Measurements from ENCODE around the gene KIF5B. TPM values are rescaled to one million over a fixed set of nuclear protein-coding genes. Genes with fewer than 3 reads are reported as not detected.

The KIF5B gene
- total and polyA plus RNA-seq, 2 of the 4 experiments (the other 2 are of a cell fraction), result 33.5 to 68.5 TPM

GRCh38 chr10:32005050-32005449 is 51.2 kb downstream of the KIF5B start:
- POLR2A ChIA-PET (ENCODE audit: unreplicated experiment), result no interaction called here

More at GRCh38 chr10:32005050-32005449, 51.2 kb downstream of the KIF5B start:
- no peak overlapping the region for H2AK9ac ChIP-seq (replicated peaks; ENCODE audit: low read depth, low read length, poor library complexity)
- no peak overlapping the region for H3K4ac ChIP-seq (ENCODE audit: low read depth, low read length)
- no peak overlapping the region for H3K18ac ChIP-seq (ENCODE audit: low read depth, low read length)
- no peak overlapping the region for H3K56ac ChIP-seq (ENCODE audit: extremely low read depth, insufficient read depth, low read length)
- H3K4me1 ChIP-seq (ENCODE audit: control insufficient read depth, insufficient read depth, low read length), result no peaks in the 10 kb centered on the region
- no peak overlapping the region for H3K23ac ChIP-seq (ENCODE audit: low read depth, low read length)
- no peak overlapping the region for H3K14ac ChIP-seq (replicated peaks; ENCODE audit: low read depth, low read length)
- no peak overlapping the region for H4K8ac ChIP-seq (ENCODE audit: low read depth in 2 of 2, low read length in 2 of 2)
- no peak for TF ChIP-seq RFX5 (IDR thresholded peaks at IDR 0.05; ENCODE audit: low read depth, low read length)
- TF ChIP-seq BHLHE40 (IDR thresholded peaks at IDR 0.05; ENCODE audit: low read depth, low read length), result no peak
- TF ChIP-seq, protein P1, sequence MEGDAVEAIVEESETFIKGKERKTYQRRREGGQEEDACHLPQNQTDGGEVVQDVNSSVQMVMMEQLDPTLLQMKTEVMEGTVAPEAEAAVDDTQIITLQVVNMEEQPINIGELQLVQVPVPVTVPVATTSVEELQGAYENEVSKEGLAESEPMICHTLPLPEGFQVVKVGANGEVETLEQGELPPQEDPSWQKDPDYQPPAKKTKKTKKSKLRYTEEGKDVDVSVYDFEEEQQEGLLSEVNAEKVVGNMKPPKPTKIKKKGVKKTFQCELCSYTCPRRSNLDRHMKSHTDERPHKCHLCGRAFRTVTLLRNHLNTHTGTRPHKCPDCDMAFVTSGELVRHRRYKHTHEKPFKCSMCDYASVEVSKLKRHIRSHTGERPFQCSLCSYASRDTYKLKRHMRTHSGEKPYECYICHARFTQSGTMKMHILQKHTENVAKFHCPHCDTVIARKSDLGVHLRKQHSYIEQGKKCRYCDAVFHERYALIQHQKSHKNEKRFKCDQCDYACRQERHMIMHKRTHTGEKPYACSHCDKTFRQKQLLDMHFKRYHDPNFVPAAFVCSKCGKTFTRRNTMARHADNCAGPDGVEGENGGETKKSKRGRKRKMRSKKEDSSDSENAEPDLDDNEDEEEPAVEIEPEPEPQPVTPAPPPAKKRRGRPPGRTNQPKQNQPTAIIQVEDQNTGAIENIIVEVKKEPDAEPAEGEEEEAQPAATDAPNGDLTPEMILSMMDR (conservative IDR thresholded peaks at IDR 0.05; ENCODE audit: low read depth, low read length), result peak; percentile 58
- no peak for TF ChIP-seq RCOR1 (IDR thresholded peaks at IDR 0.05; ENCODE audit: insufficient replicate concordance, low read length)
- peak; percentile 64 for TF ChIP-seq RAD21 (IDR thresholded peaks at IDR 0.05; ENCODE audit: low read length)
- TF ChIP-seq SMC3 (IDR thresholded peaks at IDR 0.05; ENCODE audit: low read depth, low read length), result peak; percentile 70
- BruUV-seq (replicated peaks), result no TSS peak
- peak; percentile 53 for DNase-seq
- H2AK5ac ChIP-seq (ENCODE audit: low read depth, low read length), result no peak overlapping the region
- H4K20me1 ChIP-seq (ENCODE audit: insufficient read depth, low read length), result peaks cover 4% of the 10 kb centered on the region; the same call in 1 of the 2 replicates
- peaks cover 0 to 11% of the 10 kb centered on the region in 2 experiments; a peak in 1 of 4 replicates for H3K79me1 ChIP-seq (ENCODE audit: low read depth in 1 of 2, low read length in 2 of 2)
- H3K9ac ChIP-seq (ENCODE audit: low read depth, low read length), result no peak overlapping the region
- no peak overlapping the region for H4K91ac ChIP-seq (ENCODE audit: insufficient read depth, low read depth, low read length)
- H3K36me3 ChIP-seq (ENCODE audit: control insufficient read depth, insufficient read depth, low read length), result peaks cover 14% of the 10 kb centered on the region
- CTCF ChIA-PET, result interaction anchor here (0.8 kb wide), 1 partner anchor 143 kb away, joined by 5 read pairs; no protein-coding TSS in a partner anchor
- no peak overlapping the region for H3K27ac ChIP-seq (ENCODE audit: insufficient read depth, low read length)
- in situ Hi-C loops (cut with MboI; ENCODE audit: low sequenced_read_pairs) (loop anchor here (5.0 kb wide), 1 partner anchor 148 kb away; no protein-coding TSS in a partner anchor), dilution Hi-C loops (cut with HindIII; ENCODE audit: low sequenced_read_pairs, unreplicated experiment) (no loop called here), intact Hi-C loops (cut with micrococcal nuclease) (loop anchor here (1.0 to 10.0 kb wide), 4 partner anchors 77 to 1280 kb away; partner anchors contain the start of gene ARHGAP12)
- no peak overlapping the region for H4K5ac ChIP-seq (ENCODE audit: low read depth, low read length)
- ATAC-seq (ENCODE audit: low read depth), result peak; percentile 65
- H3K27me3 ChIP-seq (ENCODE audit: control insufficient read depth, insufficient read depth, low read length), result no peaks in the 10 kb centered on the region
- H3K9me1 ChIP-seq (ENCODE audit: insufficient read depth, low read length), result peaks cover 5% of the 10 kb centered on the region
- no peak overlapping the region for H3K4me3 ChIP-seq (ENCODE audit: insufficient read depth, low read depth, low read length)
- 70% methylated on average over 2 of the region's 4 CpGs; no CpG with 5 or more reads in 1 of the 2 experiments for WGBS, 2 experiments (ENCODE audit: extremely low coverage in 2 of 2, insufficient read length in 1 of 2)
- H3K9me3 ChIP-seq (ENCODE audit: control insufficient read depth, insufficient read depth, low read length), result no peaks in the 10 kb centered on the region
- H2BK20ac ChIP-seq (ENCODE audit: low read depth, low read length), result no peak overlapping the region
- H3K4me2 ChIP-seq (ENCODE audit: low read depth, low read length), result no peak overlapping the region
- no peak overlapping the region for H2BK120ac ChIP-seq (ENCODE audit: low read depth, low read length)
- H2BK5ac ChIP-seq (ENCODE audit: low read depth, low read length, poor library complexity, severe bottlenecking), result no peak overlapping the region
- no peak overlapping the region for H2AFZ ChIP-seq (replicated peaks; ENCODE audit: low read length, poor library complexity)
- no peak overlapping the region for H2BK15ac ChIP-seq (ENCODE audit: low read depth, low read length)
